Endodermal cell (in vitro differentiated cells): ENCODE data around the gene GALNT14. TPM values are rescaled to one million over a fixed set of nuclear protein-coding genes. Genes with fewer than 3 reads are reported as not detected.
A peak's percentile ranks its signal among the peaks of the same experiment; 100 is the strongest.
"Not testable (repeated sequence)": the region's sequence is repeated elsewhere in the genome, so short reads cannot be mapped to it uniquely, and the experiment has no call there.

Experiments
- DNase-seq: peaks from one replicate; pipeline ENCODE4 v3.0.0-alpha.2; 2017
- H3K27ac ChIP-seq: 2 replicates; pipeline ENCODE4 v1.5.1; 2013; ENCODE audit warnings: mild to moderate bottlenecking, low read depth, low read length, moderate library complexity
- H3K27me3 ChIP-seq: 2 replicates; pipeline ENCODE4 v1.6.1; 2013; ENCODE audit warnings: mild to moderate bottlenecking, low read length, moderate library complexity; ENCODE audit not compliant: insufficient read depth, control insufficient read depth, poor library complexity, severe bottlenecking
- H3K36me3 ChIP-seq: 2 replicates; pipeline ENCODE4 v1.7.0; 2013; ENCODE audit warnings: mild to moderate bottlenecking, low read length, moderate library complexity; ENCODE audit not compliant: control insufficient read depth, insufficient read depth
- H3K4me1 ChIP-seq: one replicate; pipeline ENCODE4 v1.7.0; 2013; ENCODE audit warnings: low read length; ENCODE audit not compliant: control insufficient read depth, insufficient read depth
- H3K4me3 ChIP-seq: 2 replicates; pipeline ENCODE4 v1.5.1; 2013; ENCODE audit warnings: mild to moderate bottlenecking, low read length, moderate library complexity
- H3K9ac ChIP-seq: 2 replicates; pipeline ENCODE4 v1.6.1; 2013; ENCODE audit warnings: mild to moderate bottlenecking, low read length, moderate library complexity; ENCODE audit not compliant: poor library complexity, severe bottlenecking; ENCODE audit errors: extremely low read depth
- H3K9me3 ChIP-seq: 2 replicates; pipeline ENCODE4 v1.6.1; 2013; ENCODE audit warnings: mild to moderate bottlenecking, low read length, moderate library complexity; ENCODE audit not compliant: control insufficient read depth
- H3K27ac Mint-ChIP-seq: 2 replicates; pipeline ENCODE4 v1.8.0; 2020; ENCODE audit warnings: mixed read lengths
- H3K27me3 Mint-ChIP-seq: 2 replicates; pipeline ENCODE4 v1.8.0; 2021; ENCODE audit warnings: mild to moderate bottlenecking, mixed read lengths; ENCODE audit not compliant: insufficient read depth
- H3K36me3 Mint-ChIP-seq: 2 replicates; pipeline ENCODE4 v1.8.0; 2020; ENCODE audit warnings: low read depth, mixed read lengths
- H3K4me1 Mint-ChIP-seq: 2 replicates; pipeline ENCODE4 v1.8.0; 2020; ENCODE audit warnings: mixed read lengths
- H3K4me3 Mint-ChIP-seq: 2 replicates; pipeline ENCODE4 v1.8.0; 2020; ENCODE audit warnings: mild to moderate bottlenecking, moderate library complexity, mixed read lengths
- H3K9me3 Mint-ChIP-seq: 2 replicates; pipeline ENCODE4 v1.8.0; 2020; ENCODE audit warnings: mild to moderate bottlenecking, mixed read lengths
- WGBS, 2 experiments: methylation state at CpG; one replicate each; pipeline versions ENCODE4 v1.1.5 to v1.1.7; 2013; ENCODE audit warnings: missing lambda C conversion rate in 2 of 2, mixed read lengths in 1 of 2; ENCODE audit not compliant: insufficient coverage in 1 of 2, insufficient read length in 1 of 2; 5-methylcytosine and 5-hydroxymethylcytosine counted together
- long read RNA-seq, 4 experiments: library from polyadenylated mRNA in 2 of 4; library from RNA in 1 of 4; library from capped mRNA in 1 of 4; stranded (forward) in 3 of 4; unstranded in 1 of 4; transcript quantifications; one replicate each; pipeline ENCODE4 v2.0.0, GENCODE V29; 2020 to 2021; ENCODE audit warnings: inconsistent platforms in 1 of 4
- polyA plus RNA-seq, 2 experiments: library from polyadenylated mRNA; stranded (reverse); fragments of 50-300 nt; gene quantifications; one replicate each; pipeline ENCODE4 v1.2.3, GENCODE V29; 2013
- total RNA-seq, 2 donors: library from RNA; stranded (reverse); fragmentation: NEBNext Ultra II Directional in 1 of 2; extraction: Animal tissue kit (Norgen Biotek cat#: 25700) in 1 of 2; gene quantifications; 2 replicates in 1 of 2; 3 replicates in 1 of 2; pipeline ENCODE4 v1.2.1, GENCODE V29; 2021
- TF ChIP-seq, protein P1 (sequence below): fragments of 200-600 bp; sonication (generic); conservative IDR thresholded peaks from 2 replicates; pipeline ENCODE4 v1.5.0; 2021; ENCODE audit warnings: antibody characterized with exemption, mild to moderate bottlenecking

Gene GALNT14, protein sequence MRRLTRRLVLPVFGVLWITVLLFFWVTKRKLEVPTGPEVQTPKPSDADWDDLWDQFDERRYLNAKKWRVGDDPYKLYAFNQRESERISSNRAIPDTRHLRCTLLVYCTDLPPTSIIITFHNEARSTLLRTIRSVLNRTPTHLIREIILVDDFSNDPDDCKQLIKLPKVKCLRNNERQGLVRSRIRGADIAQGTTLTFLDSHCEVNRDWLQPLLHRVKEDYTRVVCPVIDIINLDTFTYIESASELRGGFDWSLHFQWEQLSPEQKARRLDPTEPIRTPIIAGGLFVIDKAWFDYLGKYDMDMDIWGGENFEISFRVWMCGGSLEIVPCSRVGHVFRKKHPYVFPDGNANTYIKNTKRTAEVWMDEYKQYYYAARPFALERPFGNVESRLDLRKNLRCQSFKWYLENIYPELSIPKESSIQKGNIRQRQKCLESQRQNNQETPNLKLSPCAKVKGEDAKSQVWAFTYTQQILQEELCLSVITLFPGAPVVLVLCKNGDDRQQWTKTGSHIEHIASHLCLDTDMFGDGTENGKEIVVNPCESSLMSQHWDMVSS
- total RNA-seq, result 1 to 10 TPM; 1.4 TPM
- polyA plus RNA-seq (2013, experiment 1 of 2), result 3.1 TPM
- 2.3 TPM for polyA plus RNA-seq (2013, experiment 2 of 2)
- long read RNA-seq, experiment 1, result 0 reads
- long read RNA-seq, experiment 2, partial matches to known transcripts, result 0 of 2 reads
- long read RNA-seq, experiment 2, other reads (novel, unspliced or antisense), result 0 of 2 reads
- long read RNA-seq, experiment 3, partial matches to known transcripts, result 0 of 5 reads
- long read RNA-seq, experiment 3, other reads (novel, unspliced or antisense), result 2 of 5 reads
- long read RNA-seq, experiment 4, partial matches to known transcripts, result 1 of 2 reads
- long read RNA-seq, experiment 4, other reads (novel, unspliced or antisense), result 1 of 2 reads

DNA sequence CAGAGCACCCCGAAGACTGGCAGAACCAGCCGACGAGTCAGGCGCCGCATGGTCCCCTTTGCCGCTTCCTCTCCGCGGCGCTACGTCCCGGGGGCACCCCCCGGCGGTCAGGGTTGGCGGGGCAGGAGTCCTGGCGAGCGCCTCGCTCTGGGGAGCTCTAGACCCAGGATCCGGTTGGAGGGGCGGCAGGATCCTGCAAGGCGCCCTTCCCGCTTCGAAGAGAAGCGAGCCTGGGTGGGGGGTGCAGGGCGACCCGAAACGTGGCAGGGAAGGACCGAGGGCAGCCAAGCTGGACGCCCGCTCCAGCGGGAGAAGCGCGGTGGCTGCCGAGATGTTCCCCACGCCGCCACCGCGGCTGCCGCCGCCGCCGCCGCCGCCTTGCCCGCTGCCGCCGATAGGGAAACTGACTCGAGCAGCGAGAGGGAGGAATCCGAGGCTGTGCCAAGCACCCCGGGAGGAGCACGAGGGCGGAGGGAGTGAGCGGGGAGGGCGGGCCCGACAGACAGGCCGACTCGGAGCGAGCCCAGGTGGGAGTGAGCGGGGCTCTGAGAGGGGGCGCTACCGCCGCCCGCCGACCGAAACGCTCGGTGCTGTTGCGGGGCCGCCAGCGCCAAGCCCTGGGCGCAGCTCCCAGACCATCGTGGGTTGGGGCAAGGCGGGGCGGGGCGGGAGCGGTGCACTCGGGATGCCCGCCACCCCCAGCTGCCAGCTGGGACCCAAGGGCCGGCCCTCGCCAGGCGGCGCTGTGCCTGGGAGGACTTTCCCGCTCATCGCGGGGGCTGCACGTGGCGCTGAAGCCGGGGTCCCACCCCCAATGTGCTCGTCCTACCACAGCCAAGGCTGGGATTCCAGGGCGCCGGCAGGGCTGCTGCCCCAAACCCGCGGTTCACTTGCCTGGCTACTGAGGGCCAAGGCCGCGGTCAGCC is at the start of gene GALNT14:
TSS of gene GALNT14 (minus strand) at position 404 of the 926 bp plus-strand sequence. CDS start at position 50, 354 bp downstream.
- no peaks in the 10 kb centered on the region for H3K9me3 Mint-ChIP-seq
- H3K36me3 ChIP-seq, result no peaks in the 10 kb centered on the region
- peak within 1 kb of the TSS; percentile 77 for H3K4me3 ChIP-seq
- no peak within 1 kb of the TSS for H3K27ac ChIP-seq
- H3K9me3 ChIP-seq, result no peaks in the 10 kb centered on the region
- 2% methylated on average over 48 to 95 of the region's 95 CpGs for WGBS, 2 experiments
- H3K36me3 Mint-ChIP-seq, result no peaks in the 10 kb centered on the region
- H3K4me3 Mint-ChIP-seq, result peak within 1 kb of the TSS; percentile 53
- H3K27me3 Mint-ChIP-seq, result peaks cover 91% of the 10 kb centered on the region
- no peak within 1 kb of the TSS for H3K9ac ChIP-seq
- no peaks in the 10 kb centered on the region for H3K4me1 ChIP-seq
- no peak within 1 kb of the TSS for H3K27ac Mint-ChIP-seq
- TF ChIP-seq, protein P1, sequence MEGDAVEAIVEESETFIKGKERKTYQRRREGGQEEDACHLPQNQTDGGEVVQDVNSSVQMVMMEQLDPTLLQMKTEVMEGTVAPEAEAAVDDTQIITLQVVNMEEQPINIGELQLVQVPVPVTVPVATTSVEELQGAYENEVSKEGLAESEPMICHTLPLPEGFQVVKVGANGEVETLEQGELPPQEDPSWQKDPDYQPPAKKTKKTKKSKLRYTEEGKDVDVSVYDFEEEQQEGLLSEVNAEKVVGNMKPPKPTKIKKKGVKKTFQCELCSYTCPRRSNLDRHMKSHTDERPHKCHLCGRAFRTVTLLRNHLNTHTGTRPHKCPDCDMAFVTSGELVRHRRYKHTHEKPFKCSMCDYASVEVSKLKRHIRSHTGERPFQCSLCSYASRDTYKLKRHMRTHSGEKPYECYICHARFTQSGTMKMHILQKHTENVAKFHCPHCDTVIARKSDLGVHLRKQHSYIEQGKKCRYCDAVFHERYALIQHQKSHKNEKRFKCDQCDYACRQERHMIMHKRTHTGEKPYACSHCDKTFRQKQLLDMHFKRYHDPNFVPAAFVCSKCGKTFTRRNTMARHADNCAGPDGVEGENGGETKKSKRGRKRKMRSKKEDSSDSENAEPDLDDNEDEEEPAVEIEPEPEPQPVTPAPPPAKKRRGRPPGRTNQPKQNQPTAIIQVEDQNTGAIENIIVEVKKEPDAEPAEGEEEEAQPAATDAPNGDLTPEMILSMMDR, result peak; percentile 73
- DNase-seq, result peak; percentile 90
- peaks cover 6% of the 10 kb centered on the region for H3K4me1 Mint-ChIP-seq
- peaks cover 92% of the 10 kb centered on the region for H3K27me3 ChIP-seq

DNA sequence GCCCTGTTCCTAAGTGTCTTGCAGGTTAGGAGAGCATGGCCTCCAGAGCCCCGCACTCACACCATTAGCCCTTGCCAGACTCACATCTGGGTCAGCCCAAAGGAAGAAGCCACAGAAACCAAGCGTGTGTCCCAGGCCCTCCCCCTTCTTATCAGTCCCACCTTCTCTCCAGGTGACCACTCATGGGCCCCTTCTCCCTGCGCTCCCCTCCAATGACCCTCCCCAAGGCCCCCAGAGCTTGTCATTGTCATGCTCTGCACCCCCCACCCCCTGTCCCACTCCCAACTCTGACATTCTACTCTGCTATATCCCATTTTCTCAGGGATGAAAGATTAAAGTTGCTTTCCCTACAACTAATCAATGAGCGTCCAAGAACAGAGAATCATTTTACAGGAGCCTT is 48.9 kb upstream of the GALNT14 start:
- Mint-ChIP-seq H3K27ac (no peak overlapping the region), H3K4me1 (no peaks in the 10 kb centered on the region), H3K4me3 (no peak overlapping the region), H3K9me3 (peaks cover 8% of the 10 kb centered on the region), H3K36me3 (no peaks in the 10 kb centered on the region), H3K27me3 (peaks cover 43% of the 10 kb centered on the region)
- TF ChIP-seq, protein P1, result no peak
- no peak overlapping the region for H3K27ac ChIP-seq
- H3K4me1 ChIP-seq, result no peaks in the 10 kb centered on the region
- no peaks in the 10 kb centered on the region for H3K36me3 ChIP-seq
- peak; percentile 10 for DNase-seq
- WGBS, 2 experiments, result 86 to 89% methylated on average over 1 to 4 of the region's 4 CpGs
- no peaks in the 10 kb centered on the region for H3K9me3 ChIP-seq
- peaks cover 28% of the 10 kb centered on the region for H3K27me3 ChIP-seq
- H3K9ac ChIP-seq, result no peak overlapping the region
- no peak overlapping the region for H3K4me3 ChIP-seq

DNA sequence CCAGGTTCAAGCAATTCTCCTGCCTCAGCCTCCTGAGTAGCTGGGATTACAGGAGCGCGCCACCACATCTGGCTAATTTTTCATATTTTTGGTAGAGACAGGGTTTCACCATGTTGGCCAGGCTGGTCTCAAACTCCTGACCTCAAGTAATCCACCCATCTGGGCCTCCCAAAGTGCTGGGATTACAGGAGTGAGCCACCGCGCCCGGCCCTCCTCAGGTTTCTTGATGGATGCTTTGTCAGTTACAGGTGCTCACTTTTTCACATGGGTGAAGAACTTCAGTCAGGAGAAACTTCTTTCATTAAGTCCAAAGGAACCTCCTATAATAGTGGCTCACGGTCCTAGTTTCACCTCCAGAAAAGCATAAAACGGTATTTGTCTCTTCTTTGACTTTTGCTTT is 45.7 kb upstream of the GALNT14 start:
- H3K9me3 Mint-ChIP-seq, H3K27ac Mint-ChIP-seq, H3K4me1 ChIP-seq, H3K4me3 ChIP-seq, H3K9me3 ChIP-seq, H3K36me3 ChIP-seq, H3K27ac ChIP-seq, H3K4me3 Mint-ChIP-seq, H3K4me1 Mint-ChIP-seq, H3K36me3 Mint-ChIP-seq, H3K9ac ChIP-seq: not testable (repeated sequence)
- 79 to 85% methylated on average over 7 of the region's 7 CpGs for WGBS, 2 experiments
- H3K27me3 ChIP-seq, result peaks cover 28% of the 10 kb centered on the region
- peak; percentile 7 for DNase-seq
- peaks cover 49% of the 10 kb centered on the region for H3K27me3 Mint-ChIP-seq
